GM18868 (cell line): ENCODE measurements around the gene NTHL1.

Experiments
- ATAC-seq: cut with Tn5 transposase; IDR thresholded peaks from one replicate; pipeline ENCODE4 v1.9.1; 2021; ENCODE audit warnings: mild to moderate bottlenecking, moderate library complexity; ENCODE audit not compliant: unreplicated experiment

The NTHL1 gene

DNA sequence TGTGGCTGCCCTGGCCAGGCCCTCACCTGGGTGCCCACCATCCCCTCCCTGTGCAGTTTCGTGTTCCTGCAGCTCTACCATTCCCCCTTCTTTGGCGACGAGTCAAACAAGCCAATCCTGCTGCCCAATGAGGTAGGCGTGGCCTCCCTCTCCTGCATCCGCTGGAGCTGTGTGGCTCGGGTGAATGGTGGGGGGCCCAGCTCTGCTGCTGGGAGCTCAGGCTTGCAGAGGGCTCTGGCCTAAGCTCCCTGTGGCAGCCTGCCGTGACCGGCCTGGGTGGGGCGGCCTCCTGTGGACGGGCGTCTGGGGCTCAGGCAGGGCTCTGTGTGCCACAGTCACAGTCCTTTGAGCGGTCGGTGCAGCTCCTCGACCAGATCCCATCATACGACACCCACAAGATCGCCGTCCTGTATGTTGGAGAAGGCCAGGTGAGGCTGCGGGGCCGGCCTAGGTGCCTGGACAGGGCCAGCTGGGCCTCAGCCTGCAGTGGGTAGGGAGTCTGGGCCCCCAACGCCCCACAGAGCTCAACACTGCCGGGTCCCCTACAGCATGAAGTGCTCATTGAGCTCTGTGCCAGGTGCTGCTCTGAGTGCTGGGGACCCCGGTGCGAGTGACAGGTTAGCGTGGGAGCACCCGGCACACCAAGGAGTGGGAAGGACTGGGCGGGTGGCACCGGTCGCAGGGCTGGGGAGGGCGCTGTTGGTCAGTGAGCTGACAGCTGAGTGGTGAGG lies 37.4 kb upstream of the NTHL1 start:
- no peak for ATAC-seq

GRCh38 chr16:2083876-2084780 lies 36.5 kb upstream of the NTHL1 start:
- no peak for ATAC-seq

DNA sequence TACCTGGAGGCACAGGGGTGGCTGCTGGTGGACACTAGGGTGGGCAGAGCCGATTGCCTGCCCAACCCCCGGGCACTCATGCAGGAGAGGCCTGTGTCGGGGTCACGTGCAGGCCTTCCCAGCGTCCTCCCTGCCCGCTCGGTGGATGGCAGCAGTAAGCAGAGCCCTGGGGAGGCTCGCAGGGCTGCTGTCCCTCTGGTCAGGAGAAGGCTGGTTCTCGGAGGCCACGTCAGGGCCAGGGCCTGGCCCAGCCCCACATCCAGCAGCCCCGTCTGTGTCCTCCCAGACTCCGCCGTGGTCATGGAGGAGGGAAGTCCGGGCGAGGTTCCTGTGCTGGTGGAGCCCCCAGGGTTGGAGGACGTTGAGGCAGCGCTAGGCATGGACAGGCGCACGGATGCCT lies 35.8 kb upstream of the NTHL1 start:
- ATAC-seq = no peak

- ATAC-seq = no peak
Observed at GRCh38 chr16:2082983-2083364, 35.3 kb upstream of the NTHL1 start.

GRCh38 chr16:2082171-2082982 lies 34.7 kb upstream of the NTHL1 start:
- no peak for ATAC-seq

GRCh38 chr16:2081201-2082084 lies 33.8 kb upstream of the NTHL1 start:
- no peak for ATAC-seq

DNA sequence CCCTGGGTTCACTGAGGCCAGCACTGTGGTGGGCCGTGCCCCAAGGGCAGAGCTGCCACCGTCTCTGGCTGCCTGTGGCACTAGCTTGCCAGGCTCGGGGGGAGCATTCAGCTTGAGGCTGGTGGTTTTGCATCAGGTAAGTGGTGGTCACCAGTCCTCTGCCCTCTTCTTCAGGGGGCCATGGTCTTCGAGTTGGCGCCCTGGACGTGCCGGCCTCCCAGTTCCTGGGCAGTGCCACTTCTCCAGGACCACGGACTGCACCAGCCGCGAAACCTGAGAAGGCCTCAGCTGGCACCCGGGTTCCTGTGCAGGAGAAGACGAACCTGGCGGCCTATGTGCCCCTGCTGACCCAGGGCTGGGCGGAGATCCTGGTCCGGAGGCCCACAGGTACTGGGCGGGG lies 32.4 kb upstream of the NTHL1 start:
- ATAC-seq = no peak

DNA sequence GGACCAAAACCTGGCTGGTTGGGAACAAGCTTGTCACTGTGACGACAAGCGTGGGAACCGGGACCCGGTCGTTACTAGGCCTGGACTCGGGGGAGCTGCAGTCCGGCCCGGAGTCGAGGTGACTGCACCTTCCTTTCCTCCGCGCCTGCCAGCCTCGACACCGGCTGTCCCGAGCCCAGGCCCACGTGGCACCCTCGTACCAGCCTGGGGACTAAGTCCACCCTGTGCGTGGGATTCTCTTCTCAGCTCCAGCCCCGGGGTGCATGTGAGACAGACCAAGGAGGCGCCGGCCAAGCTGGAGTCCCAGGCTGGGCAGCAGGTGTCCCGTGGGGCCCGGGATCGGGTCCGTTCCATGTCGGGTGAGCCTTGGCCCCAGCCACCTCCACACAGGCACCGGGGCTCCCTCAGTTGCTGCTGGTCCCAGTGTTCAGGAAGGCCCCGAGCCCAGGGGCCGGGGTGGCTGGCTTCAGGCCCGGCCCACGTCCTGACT lies 31.7 kb upstream of the NTHL1 start:
- no peak for ATAC-seq

- no peak for ATAC-seq
Observed at GRCh38 chr16:2078691-2079090, 31.1 kb upstream of the NTHL1 start.

- no peak for ATAC-seq
Observed at GRCh38 chr16:2078096-2078495, 30.5 kb upstream of the NTHL1 start.

GRCh38 chr16:2077696-2078095 lies 30.1 kb upstream of the NTHL1 start:
- ATAC-seq = no peak

- ATAC-seq = no peak
Observed at GRCh38 chr16:2077016-2077415, 29.4 kb upstream of the NTHL1 start.

- ATAC-seq = no peak
Observed at GRCh38 chr16:2076072-2076865, 28.6 kb upstream of the NTHL1 start.

- no peak for ATAC-seq
Observed at GRCh38 chr16:2075631-2076030, 28.0 kb upstream of the NTHL1 start.

DNA sequence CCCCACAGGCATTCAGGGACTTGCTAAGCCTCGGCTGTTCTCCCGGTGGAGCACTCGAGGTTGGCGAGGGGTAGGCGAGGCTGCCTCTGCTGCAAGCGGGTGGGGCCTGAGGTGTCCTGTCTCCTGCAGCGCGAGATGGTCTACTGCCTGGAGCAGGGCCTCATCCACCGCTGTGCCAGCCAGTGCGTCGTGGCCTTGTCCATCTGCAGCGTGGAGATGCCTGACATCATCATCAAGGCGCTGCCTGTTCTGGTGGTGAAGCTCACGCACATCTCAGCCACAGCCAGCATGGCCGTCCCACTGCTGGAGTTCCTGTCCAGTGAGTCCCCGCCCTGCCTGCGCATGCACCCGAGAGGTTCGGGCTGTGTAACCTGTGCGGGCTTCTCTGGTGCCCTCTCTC lies 26.4 kb upstream of the NTHL1 start:
- no peak for ATAC-seq

- ATAC-seq = no peak
Observed at GRCh38 chr16:2072926-2073325, 25.3 kb upstream of the NTHL1 start.

- ATAC-seq = no peak
Observed at GRCh38 chr16:2071454-2072202, 24.0 kb upstream of the NTHL1 start.

- no peak for ATAC-seq
Observed at GRCh38 chr16:2070576-2071453, 23.2 kb upstream of the NTHL1 start.
